ENCODE results near the gene ZBTB4.

GRCh38 chr17:7466639-7467341 lies 12.6 kb downstream of the ZBTB4 start:
- TF ChIP-seq POLR2A (IDR thresholded peaks at IDR 0.05) (no peak), CTCF (IDR thresholded peaks at IDR 0.05) (no peak)
